Aorta (tissue), 5 donors: ENCODE results near the gene RUNX3. TPM values are rescaled to one million over a fixed set of nuclear protein-coding genes. Genes with fewer than 3 reads are reported as not detected.

Experiments used
- ATAC-seq: fragments of 200-7000 bp; cut with Tn5 transposase; one replicate; pipeline ENCODE4 v1.9.1; 2022; ENCODE audit warnings: moderate library complexity; ENCODE audit not compliant: low FRiP score
- DNase-seq, 2 donors: peaks; one replicate each; pipeline ENCODE4 v3.0.0-alpha.2; 2020
- H3K27ac ChIP-seq, 2 donors: one replicate each; pipeline ENCODE4 v1.5.1; 2013; ENCODE audit warnings: low read length in 2 of 2, mild to moderate bottlenecking in 2 of 2, moderate library complexity in 2 of 2, control low read depth in 1 of 2, inconsistent platforms in 1 of 2, low read depth in 1 of 2
- H3K27me3 ChIP-seq, 2 donors: one replicate each; pipeline ENCODE4 v1.6.1; 2013; ENCODE audit warnings: control low read depth in 1 of 2, low read length in 1 of 2, mild to moderate bottlenecking in 1 of 2, moderate library complexity in 1 of 2; ENCODE audit not compliant: insufficient read depth in 2 of 2, control insufficient read depth in 1 of 2
- H3K36me3 ChIP-seq, 2 donors: one replicate each; pipeline ENCODE4 v1.6.1; 2013; ENCODE audit warnings: control low read depth in 1 of 2, low read length in 1 of 2, mild to moderate bottlenecking in 1 of 2; ENCODE audit not compliant: insufficient read depth in 2 of 2, control insufficient read depth in 1 of 2
- H3K4me1 ChIP-seq, 2 donors: one replicate each; pipeline ENCODE4 v1.6.1; 2013; ENCODE audit warnings: low read length in 2 of 2, control low read depth in 1 of 2, mild to moderate bottlenecking in 1 of 2, moderate library complexity in 1 of 2; ENCODE audit not compliant: insufficient read depth in 2 of 2, control insufficient read depth in 1 of 2
- H3K4me3 ChIP-seq, 2 donors: one replicate each; pipeline ENCODE4 v1.5.1; 2013; ENCODE audit warnings: low read length in 2 of 2, control low read depth in 1 of 2, mild to moderate bottlenecking in 1 of 2
- H3K9me3 ChIP-seq: one replicate; pipeline ENCODE4 v1.6.1; 2013; ENCODE audit warnings: mild to moderate bottlenecking, low read length; ENCODE audit not compliant: control insufficient read depth
- WGBS, 2 donors: extraction: QIAGEN DNeasy Blood & Tissue Kit; methylation state at CpG; one replicate each; pipeline ENCODE4 v1.1.7; 2013; 5-methylcytosine and 5-hydroxymethylcytosine counted together
- intact Hi-C, 2 donors: fragments of 100-400 bp; cut with DNase I; formaldehyde crosslinking; loops; one replicate each; pipeline versions ENCODE4 v1.14.2 to v1.15.0; 2022
- polyA plus RNA-seq, 2 donors: library from polyadenylated mRNA; stranded (reverse); fragments of 200-250 nt; gene quantifications; one replicate each; pipeline ENCODE4 v1.2.3, GENCODE V29; 2013
- total RNA-seq, 2 donors: library from RNA; stranded (reverse); fragmentation: NEBNext Ultra II Directional; extraction: Animal tissue kit (Norgen Biotek cat#: 25700); gene quantifications; one replicate each; pipeline ENCODE4 v1.2.1, GENCODE V29; 2021
- donor health status: healthy with polysubstance abuse.
- donor health status: Bipolar disorder and iron deficiency.
- donor health status: DM: no; HTN: no; CAD: no.
- donor health status: DM: no; HTN: no; CAD: no.
- donor health status: DM: yes; HTN: yes; CAD: no.

The RUNX3 gene
- total and polyA plus RNA-seq, 4 donors: 1.1 to 4.4 (median 2.1) TPM

DNA sequence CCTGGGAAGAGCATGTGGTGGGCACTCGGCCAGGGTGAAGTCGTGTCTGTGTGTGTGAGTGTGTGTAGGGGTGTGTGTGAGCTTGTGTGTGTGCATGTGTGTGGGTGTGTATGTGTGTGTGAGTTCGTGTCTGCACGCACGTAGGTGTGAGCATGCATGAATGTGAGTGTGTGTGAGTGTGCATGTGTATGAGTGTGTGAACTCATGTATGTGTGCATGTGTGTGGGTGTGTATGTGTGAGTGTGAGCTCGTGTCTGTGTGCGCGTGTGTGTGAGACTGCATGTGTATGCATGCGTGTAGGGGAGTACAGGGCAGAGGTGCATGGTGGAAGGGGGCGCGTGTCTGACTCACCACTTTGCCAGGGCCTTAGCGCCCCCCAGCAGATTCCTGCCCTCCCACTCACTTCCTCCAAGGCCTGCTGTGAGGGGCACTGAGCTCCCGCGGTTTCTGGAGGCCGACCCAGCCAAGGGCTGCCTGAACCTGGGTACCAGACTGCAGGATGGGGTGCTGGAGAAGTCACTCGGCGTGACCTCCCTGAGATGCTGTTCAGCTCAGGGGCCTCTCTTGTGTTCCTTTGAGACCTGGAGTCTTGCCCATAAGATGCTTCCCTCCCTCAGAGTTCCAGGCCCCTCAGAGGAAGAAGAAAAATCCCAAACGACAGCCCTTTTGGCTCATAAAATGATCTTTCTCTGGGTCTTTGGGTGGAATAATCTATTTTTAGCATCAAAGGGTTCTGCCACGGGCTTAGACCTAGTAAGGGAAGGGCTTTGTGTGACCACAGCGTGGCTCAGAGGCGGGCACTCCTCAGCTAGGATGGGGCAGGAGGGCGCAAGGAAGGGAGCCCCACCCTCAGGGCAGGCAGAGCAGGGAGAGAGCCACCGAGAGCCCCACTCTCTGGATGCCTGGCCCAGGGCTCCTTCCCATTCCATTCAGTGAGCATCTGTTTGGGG is 41.1 kb upstream of the RUNX3 start:
- 72% methylated on average over 22 to 23 of the region's 23 CpGs for WGBS, 2 donors
- intact Hi-C loops: no loop called here
- H3K27me3 ChIP-seq: no peaks in the 10 kb centered on the region

DNA sequence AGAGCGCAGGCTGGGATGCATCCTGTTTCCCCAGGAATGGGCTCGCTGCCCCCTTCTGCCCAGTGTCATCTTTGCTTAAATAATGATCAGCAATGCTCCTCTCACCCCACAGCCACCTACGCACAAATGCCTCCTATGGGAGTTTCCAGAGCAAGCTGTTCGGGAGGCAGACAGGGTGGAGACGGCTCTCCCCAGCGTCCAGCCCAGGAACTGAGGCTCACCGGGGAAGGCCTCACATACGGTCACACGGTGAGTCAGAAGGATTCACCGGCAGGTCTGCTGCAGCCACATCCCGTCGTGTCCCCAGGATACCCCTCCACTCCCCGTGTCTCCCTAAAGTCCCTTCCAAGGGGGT is 40.3 kb upstream of the RUNX3 start:
- WGBS, 2 donors: 53 to 64% methylated on average over 13 of the region's 13 CpGs
- no peak for ATAC-seq
- H3K27me3 ChIP-seq: no peaks in the 10 kb centered on the region

More for the DNA sequence above, 41.1 kb upstream of the RUNX3 start:
- DNase-seq: peak in 1 of 2 donors; percentile 42
- H3K4me3 ChIP-seq: no peak overlapping the region
- no peak for ATAC-seq
- H3K4me1 ChIP-seq: no peaks in the 10 kb centered on the region
- H3K36me3 ChIP-seq: no peaks in the 10 kb centered on the region
- H3K9me3 ChIP-seq: peaks cover 3% of the 10 kb centered on the region
- H3K27ac ChIP-seq: no peak overlapping the region

DNA sequence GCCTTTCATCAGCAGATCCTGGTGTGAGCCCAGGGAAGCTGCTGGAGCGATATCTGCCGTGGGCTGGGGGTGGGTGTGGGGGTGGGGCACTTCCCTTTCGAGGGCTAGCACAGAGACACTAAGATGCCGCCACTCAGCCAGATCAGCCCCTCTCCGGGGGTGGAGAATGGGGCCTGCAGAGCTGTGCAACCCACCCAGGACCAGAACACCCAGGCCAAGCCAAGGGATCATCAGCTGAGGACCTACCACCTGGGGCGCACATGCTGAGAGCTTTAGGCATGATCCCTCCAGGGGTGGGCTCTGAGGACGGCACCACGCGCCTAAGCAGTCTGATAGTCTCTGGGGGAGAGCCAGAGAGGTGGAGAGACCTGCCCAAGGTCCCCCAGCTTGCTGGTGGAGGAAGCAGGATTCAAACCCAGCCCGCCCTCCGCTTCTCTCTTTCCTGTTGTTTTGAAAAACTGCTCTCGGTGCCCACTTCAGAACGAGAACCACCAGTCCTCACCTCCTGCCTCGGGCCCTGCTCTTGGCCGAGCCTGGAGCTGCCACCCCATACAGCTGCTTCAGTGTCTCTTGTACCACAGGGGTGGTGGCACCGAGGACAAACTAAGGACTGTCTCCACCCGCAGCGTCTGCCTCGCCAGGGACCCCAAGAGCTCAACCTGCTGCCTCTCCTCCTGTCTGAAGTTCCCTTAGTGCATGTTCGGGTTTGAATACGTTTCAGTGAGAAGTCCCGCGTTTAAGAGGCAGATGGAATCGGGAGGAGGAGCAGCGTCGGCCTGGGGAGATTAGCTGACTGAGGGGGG is 39.7 kb upstream of the RUNX3 start:
- Histone ChIP-seq H3K27me3 (no peaks in the 10 kb centered on the region), H3K4me3 (no peak overlapping the region), H3K27ac (no peak overlapping the region), H3K4me1 (no peaks in the 10 kb centered on the region), H3K36me3 (no peaks in the 10 kb centered on the region), H3K9me3 (peaks cover 1% of the 10 kb centered on the region)
- ATAC-seq: no peak
- WGBS, 2 donors: 53 to 75% methylated on average over 26 of the region's 26 CpGs
- intact Hi-C loops: no loop called here
- peak in 1 of 2 donors; percentile 58 for DNase-seq

More for the DNA sequence above, 40.3 kb upstream of the RUNX3 start:
- peaks cover 3% of the 10 kb centered on the region for H3K9me3 ChIP-seq
- H3K27ac ChIP-seq: no peak overlapping the region
- intact Hi-C loops: no loop called here
- peak in 1 of 2 donors; percentile 60 for DNase-seq
- no peak overlapping the region for H3K4me3 ChIP-seq
- no peaks in the 10 kb centered on the region for H3K4me1 ChIP-seq
- no peaks in the 10 kb centered on the region for H3K36me3 ChIP-seq

DNA sequence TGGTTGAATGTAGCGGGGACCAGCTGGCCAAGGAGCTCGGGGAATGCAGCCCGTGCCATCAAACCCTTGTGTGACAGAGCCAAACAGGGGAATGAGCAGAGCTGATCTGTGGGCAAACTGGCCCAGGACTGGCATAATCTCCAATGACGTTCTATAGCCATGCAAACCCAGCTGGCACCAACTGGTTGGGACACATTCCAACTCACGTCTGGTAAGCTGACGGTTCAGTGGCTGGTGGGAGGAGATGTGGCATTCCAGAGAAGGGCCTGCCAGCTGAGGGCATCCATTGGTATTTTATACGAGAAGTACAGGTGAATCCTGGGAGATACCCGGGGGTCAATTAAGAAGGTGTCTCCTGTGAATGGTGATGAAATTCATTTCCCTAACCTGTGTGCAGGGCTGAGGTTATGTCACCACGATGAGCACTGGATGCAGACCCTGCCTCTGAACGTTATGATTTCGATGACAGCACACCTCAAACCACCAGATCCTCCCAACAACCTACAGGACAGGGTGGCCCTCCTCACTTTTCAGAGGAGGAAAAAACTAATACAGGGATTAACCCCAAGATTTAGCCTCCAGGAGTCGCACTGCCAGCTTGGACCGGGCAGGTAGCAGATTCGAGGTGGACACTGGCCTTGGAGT is 39.0 kb upstream of the RUNX3 start:
- no peaks in the 10 kb centered on the region for H3K36me3 ChIP-seq
- WGBS, 2 donors: 66 to 68% methylated on average over 14 of the region's 14 CpGs
- no peak for DNase-seq
- H3K4me1 ChIP-seq: no peaks in the 10 kb centered on the region
- no peak for ATAC-seq
- no peak overlapping the region for H3K4me3 ChIP-seq
- intact Hi-C loops: no loop called here
- H3K9me3 ChIP-seq: peaks cover under 1% of the 10 kb centered on the region
- no peak overlapping the region for H3K27ac ChIP-seq
- H3K27me3 ChIP-seq: no peaks in the 10 kb centered on the region

DNA sequence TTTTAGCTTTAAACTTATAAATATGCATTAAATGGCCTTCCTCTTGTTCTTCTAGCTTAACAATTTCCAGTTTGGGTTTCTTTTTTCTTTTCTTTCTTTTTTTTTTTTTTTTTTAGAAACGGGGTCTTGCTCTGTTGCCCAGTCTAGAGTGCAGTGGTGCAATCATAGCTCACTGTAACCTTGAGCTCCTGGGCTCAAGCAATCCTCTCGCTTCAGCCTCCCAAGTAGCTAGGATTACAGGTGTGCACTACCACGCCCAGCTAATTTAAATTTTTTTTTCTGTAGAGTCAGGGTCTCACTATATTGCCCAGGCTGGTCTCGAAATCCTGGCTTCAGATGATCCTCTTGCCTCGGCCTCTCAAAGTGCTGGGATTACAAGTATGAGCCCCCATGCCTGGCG is 37.9 kb upstream of the RUNX3 start:
- Histone ChIP-seq H3K4me1 (no peaks in the 10 kb centered on the region), H3K36me3 (no peaks in the 10 kb centered on the region), H3K4me3 (no peak overlapping the region), H3K27me3 (no peaks in the 10 kb centered on the region), H3K9me3 (no peaks in the 10 kb centered on the region), H3K27ac (no peak overlapping the region)
- intact Hi-C loops: no loop called here
- 79 to 89% methylated on average over 6 of the region's 6 CpGs for WGBS, 2 donors
- ATAC-seq: no peak
- DNase-seq: peak in 1 of 2 donors; percentile 6

DNA sequence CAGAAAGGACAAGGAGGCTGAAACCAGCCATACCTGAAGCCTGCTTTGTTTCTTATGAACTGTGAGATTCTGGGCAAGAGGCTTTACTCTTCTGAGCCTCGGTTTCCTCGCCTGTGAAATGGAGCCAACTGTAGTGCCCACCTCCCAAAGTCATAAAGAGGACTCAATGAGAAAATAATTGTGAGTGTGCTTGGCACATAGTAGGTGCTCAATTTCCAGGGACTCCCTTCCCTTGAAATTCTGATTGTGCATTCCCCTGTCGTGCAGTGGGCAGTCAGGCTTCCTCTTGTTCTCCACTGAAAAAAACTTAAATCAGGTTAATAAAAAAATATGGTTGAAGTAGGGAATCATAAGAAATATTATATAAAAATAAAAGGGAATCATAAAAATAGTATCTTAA is 37.5 kb upstream of the RUNX3 start:
- DNase-seq (no peak), ATAC-seq (no peak)
- H3K36me3 ChIP-seq: no peaks in the 10 kb centered on the region
- H3K4me3 ChIP-seq: no peak overlapping the region
- H3K27me3 ChIP-seq: no peaks in the 10 kb centered on the region
- WGBS, 2 donors: 80 to 91% methylated on average over 3 of the region's 3 CpGs
- H3K9me3 ChIP-seq: no peaks in the 10 kb centered on the region
- no peak overlapping the region for H3K27ac ChIP-seq
- H3K4me1 ChIP-seq: no peaks in the 10 kb centered on the region
- intact Hi-C loops: no loop called here

DNA sequence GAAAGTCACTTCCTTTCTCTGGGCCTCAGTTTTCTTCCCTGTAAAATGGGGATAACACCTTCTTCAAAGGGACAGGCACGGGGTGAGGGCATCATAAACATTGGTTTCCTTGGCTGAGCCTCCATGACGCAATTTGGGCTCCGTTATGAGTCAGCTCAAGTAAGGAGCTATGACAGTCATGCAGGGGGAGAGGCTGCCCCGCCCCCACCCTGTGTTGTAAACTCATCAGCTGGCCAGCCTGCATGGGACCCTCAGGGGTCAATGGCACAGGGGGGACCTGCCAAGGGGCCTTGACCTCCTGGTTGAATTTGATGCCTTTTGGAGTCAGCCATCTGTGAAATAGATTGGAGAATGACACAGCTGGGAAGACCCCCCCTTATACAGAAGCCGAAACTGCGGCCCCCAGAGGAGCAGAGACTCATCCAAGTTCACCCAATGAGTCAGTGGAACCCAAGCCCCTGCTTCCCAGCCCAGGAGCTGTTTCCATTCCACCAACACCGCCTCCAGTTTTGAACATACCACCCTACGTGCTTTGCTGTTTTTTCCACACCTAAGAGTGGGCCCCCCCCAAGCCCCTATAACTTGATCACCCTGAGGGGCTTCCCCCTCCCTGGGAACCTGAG is 36.8 kb upstream of the RUNX3 start:
- H3K36me3 ChIP-seq: no peaks in the 10 kb centered on the region
- 63 to 75% methylated on average over 8 of the region's 8 CpGs for WGBS, 2 donors
- ATAC-seq (no peak), DNase-seq (peak in 1 of 2 donors; percentile 65)
- H3K27ac ChIP-seq: no peak overlapping the region
- intact Hi-C loops: no loop called here
- H3K9me3 ChIP-seq: no peaks in the 10 kb centered on the region
- H3K4me1 ChIP-seq: no peaks in the 10 kb centered on the region
- no peak overlapping the region for H3K4me3 ChIP-seq
- H3K27me3 ChIP-seq: no peaks in the 10 kb centered on the region

DNA sequence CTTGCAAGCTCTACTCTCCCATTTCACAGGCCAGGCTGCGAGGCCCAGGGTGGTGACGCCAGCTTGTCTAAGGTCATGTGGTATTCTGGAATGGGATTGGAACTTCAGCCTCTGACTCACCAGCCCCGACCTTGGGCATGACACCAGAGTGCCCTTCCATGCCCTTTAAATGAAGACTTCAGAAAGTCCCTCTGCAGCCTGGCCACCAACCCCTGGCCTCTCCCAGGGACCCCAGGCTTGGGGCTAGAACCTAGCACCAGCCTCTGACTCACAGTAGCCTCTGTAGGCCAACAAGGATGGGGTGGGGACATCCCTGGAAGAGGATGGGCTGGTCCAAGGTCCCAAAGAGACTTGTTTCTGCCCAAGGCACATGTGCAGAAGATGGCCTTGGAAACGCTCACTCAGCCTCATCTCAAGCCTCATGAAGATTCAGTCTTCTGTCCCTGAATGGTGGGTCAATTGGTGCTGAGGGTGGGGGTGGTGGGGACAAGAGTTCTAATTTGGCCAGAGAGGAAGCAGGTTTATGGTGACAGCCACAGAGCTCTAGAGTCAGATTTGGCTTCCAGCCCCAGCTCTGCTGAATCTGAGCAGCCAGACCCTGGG is 36.1 kb upstream of the RUNX3 start:
- H3K4me1 ChIP-seq: no peaks in the 10 kb centered on the region
- H3K9me3 ChIP-seq: no peaks in the 10 kb centered on the region
- no peaks in the 10 kb centered on the region for H3K36me3 ChIP-seq
- intact Hi-C loops: no loop called here
- WGBS, 2 donors: 68 to 92% methylated on average over 4 of the region's 4 CpGs
- peak in 1 of 2 donors; percentile 62 for DNase-seq
- no peaks in the 10 kb centered on the region for H3K27me3 ChIP-seq
- ATAC-seq: no peak
- H3K4me3 ChIP-seq: no peak overlapping the region
- no peak overlapping the region for H3K27ac ChIP-seq
